Activated CD8-positive, alpha-beta memory T cell treated with anti-CD3 and anti-CD28 coated beads for 1 hour (primary cell): ENCODE results near the gene CFAP46.
A peak's percentile ranks its signal among the peaks of the same experiment; 100 is the strongest.
"Not testable (repeated sequence)": the region's sequence is repeated elsewhere in the genome, so short reads cannot be mapped to it uniquely, and the experiment has no call there.

Source experiments
- DNase-seq, 2 donors: peaks; one replicate each; pipeline ENCODE4 v3.0.0-alpha.2; 2020; ENCODE audit warnings: low read depth in 1 of 2; ENCODE audit errors: extremely low read depth in 1 of 2

CFAP46 gene

GRCh38 chr10:132963430-132963960 is 21.1 kb upstream of the CFAP46 start:
- no peak for DNase-seq

- no peak for DNase-seq
These were observed 20.5 kb upstream of the CFAP46 start for GRCh38 chr10:132962623-132963429.

DNA sequence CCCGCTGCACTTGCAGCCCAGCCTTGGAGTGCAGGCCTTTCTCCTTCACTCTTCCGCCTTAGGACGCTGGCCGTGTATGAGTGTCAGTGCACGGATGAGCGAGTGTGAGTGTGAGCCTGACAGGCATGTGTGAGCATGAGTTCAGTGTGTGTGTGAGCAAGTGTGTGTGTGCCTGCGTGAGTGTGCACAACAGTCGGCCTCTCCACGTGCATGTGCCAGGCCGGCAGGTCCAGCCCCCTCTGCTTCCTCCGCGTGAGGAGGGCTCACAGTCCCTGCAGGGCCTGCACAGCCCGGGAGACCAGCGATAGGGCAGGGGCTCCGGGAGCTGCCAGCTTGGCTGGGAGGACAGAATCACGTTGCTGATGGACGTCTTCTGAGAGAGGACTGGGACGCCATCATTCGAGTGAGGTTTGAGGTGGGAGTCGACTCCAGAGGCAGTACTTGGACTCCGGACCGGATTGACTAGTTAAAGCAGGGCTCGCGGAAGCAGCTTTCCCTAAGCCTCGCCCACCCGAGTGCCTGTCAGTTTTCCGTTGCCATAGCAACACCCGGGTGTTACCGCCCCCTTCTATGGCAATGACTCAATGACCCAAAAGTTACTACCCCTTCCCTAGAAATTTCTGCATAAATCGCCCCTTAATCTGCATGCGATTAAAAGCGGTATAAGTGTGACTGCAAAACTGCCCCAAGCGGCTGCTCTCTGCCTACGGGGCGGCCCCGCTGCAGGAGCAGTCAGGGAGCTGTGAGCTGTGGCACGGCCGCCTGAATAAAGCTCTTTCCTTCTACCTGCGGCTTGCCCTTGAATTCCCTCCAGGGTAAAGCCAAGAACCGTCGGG is 19.6 kb upstream of the CFAP46 start:
- DNase-seq: peak; percentile 10 to 34

GRCh38 chr10:132961420-132961786 is 19.0 kb upstream of the CFAP46 start:
- no peak for DNase-seq

- no peak for DNase-seq
These were observed 18.5 kb upstream of the CFAP46 start for GRCh38 chr10:132960631-132961419.

- no peak for DNase-seq
These were observed 17.7 kb upstream of the CFAP46 start for GRCh38 chr10:132960071-132960472.

DNA sequence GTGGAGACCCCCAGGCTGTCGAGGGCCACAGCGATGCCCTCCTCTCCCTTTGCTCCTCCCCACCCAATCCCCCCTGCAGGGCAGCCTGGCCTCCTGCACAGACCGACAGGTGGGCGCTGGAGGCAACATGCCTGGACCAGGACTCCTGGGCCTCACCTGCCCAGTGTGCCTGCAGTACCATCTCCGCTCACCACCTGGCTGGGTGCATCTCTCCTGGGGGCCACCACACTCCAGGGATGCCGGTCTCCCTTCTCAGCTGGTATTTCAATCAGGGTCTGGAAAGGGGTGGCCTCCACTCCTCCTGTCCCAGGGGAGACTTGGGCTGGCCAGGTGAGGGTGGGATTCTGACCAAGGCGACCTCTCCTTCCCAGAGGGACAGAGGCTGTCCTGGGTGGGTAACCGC is 17.2 kb upstream of the CFAP46 start:
- no peak for DNase-seq

GRCh38 chr10:132958883-132959558 is 16.7 kb upstream of the CFAP46 start:
- no peak for DNase-seq

GRCh38 chr10:132957981-132958882 is 15.9 kb upstream of the CFAP46 start:
- no peak for DNase-seq

- DNase-seq: no peak
These were observed 14.8 kb upstream of the CFAP46 start for GRCh38 chr10:132957131-132957530.

DNA sequence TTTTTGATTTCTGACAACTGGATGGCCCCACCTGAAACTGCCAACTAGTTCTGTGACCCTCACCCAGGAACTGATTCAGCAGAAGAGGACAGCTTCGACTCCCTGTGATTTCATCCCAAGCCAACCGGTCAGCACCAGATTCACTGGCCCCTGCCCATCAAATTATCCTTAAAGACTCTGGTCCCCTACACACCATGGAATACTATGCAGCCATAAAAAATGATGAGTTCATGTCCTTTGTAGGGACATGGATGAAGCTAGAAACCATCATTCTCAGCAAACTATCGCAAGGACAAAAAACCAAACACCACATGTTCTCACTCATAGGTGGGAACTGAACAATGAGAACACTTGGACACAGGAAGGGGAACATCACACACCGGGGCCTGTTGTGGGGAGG is 13.9 kb upstream of the CFAP46 start:
- DNase-seq: not testable (repeated sequence)

DNA sequence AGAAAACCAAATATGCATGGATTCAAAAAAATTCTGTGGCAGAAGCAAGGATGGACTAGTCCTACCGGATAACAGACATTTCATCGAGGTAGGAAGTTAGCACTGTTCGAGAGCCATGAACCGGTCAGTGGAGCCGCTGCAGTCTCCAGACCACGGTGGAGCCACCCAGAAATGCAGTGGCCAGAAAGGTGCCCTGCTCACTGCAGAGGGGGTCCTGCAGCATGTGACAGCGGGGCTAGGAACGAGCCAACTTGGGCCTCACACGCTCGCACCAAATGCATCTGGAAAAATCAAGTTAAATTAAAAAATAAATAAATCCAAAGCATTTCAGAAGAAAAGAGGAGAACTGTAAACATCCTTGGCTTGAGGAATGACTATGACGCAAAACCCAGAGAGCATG is 13.1 kb upstream of the CFAP46 start:
- DNase-seq: no peak

DNA sequence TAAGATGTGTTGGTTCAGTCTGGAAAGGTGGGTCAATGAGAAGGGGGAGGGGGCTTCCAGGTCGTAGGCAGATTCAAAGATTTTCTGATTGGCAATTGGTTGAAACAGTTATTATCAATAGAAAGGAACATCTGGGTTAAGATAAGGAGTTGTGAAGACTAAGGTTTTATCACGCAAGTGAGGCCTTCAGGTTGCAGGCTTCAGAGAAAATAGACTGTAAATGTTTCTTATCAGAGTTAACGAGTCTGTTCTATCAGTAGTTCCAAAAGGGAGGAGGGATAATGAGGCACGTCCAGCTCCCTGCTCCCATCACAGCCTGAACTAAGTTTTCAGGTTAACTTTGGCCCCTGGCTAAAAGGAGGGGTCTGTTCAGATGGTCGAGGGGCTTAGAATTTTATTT is 11.1 kb upstream of the CFAP46 start:
- no peak for DNase-seq

- DNase-seq: no peak
These were observed 9.6 kb upstream of the CFAP46 start for GRCh38 chr10:132951926-132952325.

DNA sequence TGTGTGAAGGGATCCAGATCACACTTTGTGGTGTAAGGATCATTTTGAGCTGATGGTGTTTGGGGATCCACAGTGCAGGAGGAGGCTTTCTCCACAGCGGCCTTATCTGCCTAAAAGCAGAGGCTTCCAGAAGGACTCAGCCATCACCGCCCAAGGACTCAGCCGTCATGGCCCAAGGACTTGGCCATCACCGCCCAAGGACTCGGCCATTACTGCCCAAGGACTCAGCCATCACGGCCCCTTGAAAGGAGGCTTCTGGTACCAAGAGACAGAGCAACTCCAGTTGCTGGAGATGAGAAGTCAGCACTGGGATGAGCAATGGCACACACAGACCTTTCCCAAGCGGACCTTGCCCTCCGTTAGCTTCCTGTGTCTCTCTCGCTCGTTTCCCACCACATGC is 6.0 kb upstream of the CFAP46 start:
- DNase-seq: no peak

DNA sequence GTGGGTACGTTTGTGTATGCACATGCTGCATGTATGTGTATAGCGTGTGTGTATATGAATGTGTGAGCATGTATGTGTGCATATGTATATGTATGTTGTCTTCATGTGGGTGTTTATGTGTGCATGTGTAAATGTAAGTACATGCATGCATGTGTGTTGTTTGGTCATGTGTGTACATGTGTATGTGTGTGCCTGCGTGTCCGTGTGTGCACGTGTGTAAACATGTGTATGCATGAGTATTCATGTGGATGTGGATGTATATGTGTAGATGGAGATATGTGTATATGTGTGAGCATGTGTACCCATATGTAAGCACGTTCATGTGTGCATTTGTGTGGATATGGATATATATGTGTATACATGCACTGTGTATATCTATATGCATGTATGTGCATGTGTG is 5.5 kb upstream of the CFAP46 start:
- DNase-seq: no peak

GRCh38 chr10:132946806-132947546 is 4.6 kb upstream of the CFAP46 start:
- no peak for DNase-seq

- DNase-seq: no peak
These were observed 3.9 kb upstream of the CFAP46 start for GRCh38 chr10:132946311-132946710.

DNA sequence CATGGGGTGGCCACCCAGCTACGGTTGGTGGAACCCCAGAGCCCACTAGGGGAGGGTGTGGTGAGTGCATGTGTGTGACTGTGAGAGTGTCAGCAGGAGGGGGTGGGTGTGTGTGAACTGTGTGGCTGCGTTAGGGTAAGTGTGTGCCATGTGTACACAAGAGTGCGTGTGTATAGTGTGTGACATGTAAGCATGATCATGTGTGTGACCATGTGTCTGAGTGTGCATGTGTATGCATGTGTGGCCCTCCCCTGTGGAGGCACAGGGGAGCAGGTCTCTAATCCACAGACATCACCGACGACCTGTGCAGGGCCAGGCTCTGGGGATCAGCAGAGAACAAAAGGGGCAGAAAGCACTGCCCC is 3.5 kb upstream of the CFAP46 start:
- no peak for DNase-seq
